OCI-LY3 (cell line): ENCODE results near the gene SELENOH.

Experiments used
- H2AFZ ChIP-seq: fragments of 200-600, 300-600 bp; shearing (Covaris generic); 2 replicates; pipeline ENCODE4 v1.6.0; 2014; ENCODE audit warnings: antibody characterized with exemption, low read depth, low read length
- H3K27ac ChIP-seq: fragments of 200-600, 300-600 bp; sonication (generic); 2 replicates; pipeline ENCODE4 v1.5.1; 2014; ENCODE audit warnings: mild to moderate bottlenecking, low read length, moderate library complexity, mixed read lengths
- H3K27me3 ChIP-seq: fragments of 200-600, 300-600 bp; sonication (generic); 2 replicates; pipeline ENCODE4 v1.6.1; 2014; ENCODE audit warnings: low read depth, low read length, mixed read lengths
- H3K36me3 ChIP-seq: fragments of 200-600, 300-600 bp; sonication (generic); replicated peaks from 2 replicates; pipeline ENCODE3; 2014; ENCODE audit warnings: low read depth, low read length, mixed read lengths
- H3K4me1 ChIP-seq: fragments of 300-600, 200-600 bp; sonication (generic); 2 replicates; pipeline ENCODE4 v1.6.1; 2014; ENCODE audit warnings: low read length, mixed read lengths
- H3K4me2 ChIP-seq: fragments of 200-600, 300-600 bp; sonication (generic); 2 replicates; pipeline ENCODE4 v1.6.1; 2014; ENCODE audit warnings: low read length, mixed read lengths
- H3K4me3 ChIP-seq: fragments of 300-600, 200-600 bp; sonication (generic); 2 replicates; pipeline ENCODE4 v1.5.1; 2014; ENCODE audit warnings: antibody characterized with exemption, mild to moderate bottlenecking, low read length, moderate library complexity
- H3K79me2 ChIP-seq: fragments of 300-600, 200-600 bp; shearing (Covaris generic); 2 replicates; pipeline ENCODE4 v1.6.1; 2014; ENCODE audit warnings: mild to moderate bottlenecking, low read length, mixed read lengths
- H3K9ac ChIP-seq: fragments of 300-600, 200-600 bp; shearing (Covaris generic); 2 replicates; pipeline ENCODE4 v1.6.0; 2014; ENCODE audit warnings: mild to moderate bottlenecking, low read length, moderate library complexity
- H3K9me3 ChIP-seq: fragments of 200-600, 300-600 bp; shearing (Covaris generic); 2 replicates; pipeline ENCODE4 v1.6.1; 2014; ENCODE audit warnings: low read length, mixed read lengths; ENCODE audit not compliant: insufficient read depth
- H4K20me1 ChIP-seq: fragments of 200-600, 300-600 bp; sonication (generic); 2 replicates; pipeline ENCODE4 v1.6.1; 2016; ENCODE audit warnings: low read length, mixed read lengths; ENCODE audit not compliant: insufficient read depth
- EZH2phosphoT487 ChIP-seq: fragments of 200-600 bp; shearing (Covaris generic); IDR thresholded peaks from 2 replicates; pipeline ENCODE4 v1.6.1; 2018; ENCODE audit warnings: antibody characterized with exemption, mixed run types, low read depth
- TF ChIP-seq, protein P1 (sequence below): fragments of 200-600, 300-600 bp; sonication (generic); IDR thresholded peaks from 2 replicates; pipeline ENCODE4 v1.5.1; 2014; ENCODE audit warnings: antibody characterized with exemption, low read length, low read depth

Gene SELENOH

DNA sequence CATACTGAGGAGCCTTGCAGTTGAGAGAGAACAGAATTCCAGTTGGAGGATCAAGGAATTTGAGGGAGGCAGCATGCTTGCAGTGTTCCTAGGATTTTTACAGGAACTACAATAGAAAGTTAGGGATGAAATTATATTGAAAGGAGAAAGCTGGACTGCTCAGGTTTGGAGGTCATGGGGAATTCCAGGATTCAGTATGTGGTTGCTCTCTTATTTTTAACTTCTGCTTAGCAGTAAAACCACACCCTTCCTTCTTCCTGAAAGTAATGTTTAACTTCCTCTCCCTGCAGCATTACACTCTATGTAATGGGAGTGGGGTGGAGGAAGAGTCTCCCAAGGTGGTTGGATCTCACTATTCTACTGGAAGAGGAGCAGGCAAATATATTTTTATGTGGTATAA is 51.6 kb downstream of the SELENOH start:
- Histone ChIP-seq H2AFZ (no peak overlapping the region), H3K27ac (no peak overlapping the region)

More for the DNA sequence above, 51.6 kb downstream of the SELENOH start:
- TF ChIP-seq EZH2phosphoT487: no peak
- TF ChIP-seq, protein P1, sequence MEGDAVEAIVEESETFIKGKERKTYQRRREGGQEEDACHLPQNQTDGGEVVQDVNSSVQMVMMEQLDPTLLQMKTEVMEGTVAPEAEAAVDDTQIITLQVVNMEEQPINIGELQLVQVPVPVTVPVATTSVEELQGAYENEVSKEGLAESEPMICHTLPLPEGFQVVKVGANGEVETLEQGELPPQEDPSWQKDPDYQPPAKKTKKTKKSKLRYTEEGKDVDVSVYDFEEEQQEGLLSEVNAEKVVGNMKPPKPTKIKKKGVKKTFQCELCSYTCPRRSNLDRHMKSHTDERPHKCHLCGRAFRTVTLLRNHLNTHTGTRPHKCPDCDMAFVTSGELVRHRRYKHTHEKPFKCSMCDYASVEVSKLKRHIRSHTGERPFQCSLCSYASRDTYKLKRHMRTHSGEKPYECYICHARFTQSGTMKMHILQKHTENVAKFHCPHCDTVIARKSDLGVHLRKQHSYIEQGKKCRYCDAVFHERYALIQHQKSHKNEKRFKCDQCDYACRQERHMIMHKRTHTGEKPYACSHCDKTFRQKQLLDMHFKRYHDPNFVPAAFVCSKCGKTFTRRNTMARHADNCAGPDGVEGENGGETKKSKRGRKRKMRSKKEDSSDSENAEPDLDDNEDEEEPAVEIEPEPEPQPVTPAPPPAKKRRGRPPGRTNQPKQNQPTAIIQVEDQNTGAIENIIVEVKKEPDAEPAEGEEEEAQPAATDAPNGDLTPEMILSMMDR: no peak
- Histone ChIP-seq H3K4me3 (no peak overlapping the region; the same call in 1 of the 2 replicates), H3K79me2 (no peaks in the 10 kb centered on the region), H4K20me1 (no peaks in the 10 kb centered on the region), H3K27me3 (no peaks in the 10 kb centered on the region), H3K36me3 (no peaks in the 10 kb centered on the region), H3K9me3 (no peaks in the 10 kb centered on the region), H3K4me1 (peaks cover 29% of the 10 kb centered on the region), H3K9ac (no peak overlapping the region), H3K4me2 (peak overlapping the region; percentile 56)
